ENCODE data around the gene STAC2.
A peak's percentile ranks its signal among the peaks of the same experiment; 100 is the strongest.

DNA sequence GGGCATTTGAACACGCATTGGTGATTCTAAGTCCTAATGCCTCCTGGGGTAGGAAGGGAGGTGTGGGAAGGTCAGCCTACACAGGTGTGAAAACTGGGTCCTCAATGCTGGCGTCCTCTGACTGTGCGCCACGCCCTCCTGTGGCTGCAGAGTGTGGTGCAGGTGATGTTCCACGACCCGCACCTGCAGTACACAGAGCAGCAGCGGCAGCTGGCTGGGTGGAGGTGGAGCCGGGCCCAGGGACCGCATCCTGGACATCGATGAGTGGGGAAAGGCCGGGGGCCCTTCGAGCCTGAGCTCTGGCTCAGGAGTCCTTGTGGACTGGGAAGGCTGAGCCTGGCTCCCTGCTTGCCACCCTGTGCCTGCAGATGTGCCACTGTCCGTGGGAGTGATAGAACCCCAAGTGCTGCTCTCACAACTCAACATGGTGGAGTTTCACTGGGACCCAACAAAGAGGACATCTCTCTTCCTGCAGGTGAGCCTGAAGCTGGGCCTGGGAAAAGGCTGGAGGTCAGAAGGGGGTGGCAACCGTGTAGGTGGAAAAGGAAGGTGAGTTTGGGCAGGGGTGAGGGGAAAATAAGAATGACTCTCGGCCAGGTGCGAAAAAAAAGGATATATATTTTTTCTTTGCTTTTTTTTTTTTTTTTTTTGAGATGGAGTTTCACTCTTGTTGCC is 14.0 kb upstream of the STAC2 start:
- TF ChIP-seq, protein P1, sequence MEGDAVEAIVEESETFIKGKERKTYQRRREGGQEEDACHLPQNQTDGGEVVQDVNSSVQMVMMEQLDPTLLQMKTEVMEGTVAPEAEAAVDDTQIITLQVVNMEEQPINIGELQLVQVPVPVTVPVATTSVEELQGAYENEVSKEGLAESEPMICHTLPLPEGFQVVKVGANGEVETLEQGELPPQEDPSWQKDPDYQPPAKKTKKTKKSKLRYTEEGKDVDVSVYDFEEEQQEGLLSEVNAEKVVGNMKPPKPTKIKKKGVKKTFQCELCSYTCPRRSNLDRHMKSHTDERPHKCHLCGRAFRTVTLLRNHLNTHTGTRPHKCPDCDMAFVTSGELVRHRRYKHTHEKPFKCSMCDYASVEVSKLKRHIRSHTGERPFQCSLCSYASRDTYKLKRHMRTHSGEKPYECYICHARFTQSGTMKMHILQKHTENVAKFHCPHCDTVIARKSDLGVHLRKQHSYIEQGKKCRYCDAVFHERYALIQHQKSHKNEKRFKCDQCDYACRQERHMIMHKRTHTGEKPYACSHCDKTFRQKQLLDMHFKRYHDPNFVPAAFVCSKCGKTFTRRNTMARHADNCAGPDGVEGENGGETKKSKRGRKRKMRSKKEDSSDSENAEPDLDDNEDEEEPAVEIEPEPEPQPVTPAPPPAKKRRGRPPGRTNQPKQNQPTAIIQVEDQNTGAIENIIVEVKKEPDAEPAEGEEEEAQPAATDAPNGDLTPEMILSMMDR (IDR thresholded peaks at IDR 0.05) = peak; percentile 64
- TF ChIP-seq MXI1 (IDR thresholded peaks at IDR 0.05; ENCODE audit: low read depth, low read length) = no peak
- no peak for TF ChIP-seq FOSL2 (IDR thresholded peaks at IDR 0.05; ENCODE audit: borderline replicate concordance, low read depth)
- TF ChIP-seq, protein P2, sequence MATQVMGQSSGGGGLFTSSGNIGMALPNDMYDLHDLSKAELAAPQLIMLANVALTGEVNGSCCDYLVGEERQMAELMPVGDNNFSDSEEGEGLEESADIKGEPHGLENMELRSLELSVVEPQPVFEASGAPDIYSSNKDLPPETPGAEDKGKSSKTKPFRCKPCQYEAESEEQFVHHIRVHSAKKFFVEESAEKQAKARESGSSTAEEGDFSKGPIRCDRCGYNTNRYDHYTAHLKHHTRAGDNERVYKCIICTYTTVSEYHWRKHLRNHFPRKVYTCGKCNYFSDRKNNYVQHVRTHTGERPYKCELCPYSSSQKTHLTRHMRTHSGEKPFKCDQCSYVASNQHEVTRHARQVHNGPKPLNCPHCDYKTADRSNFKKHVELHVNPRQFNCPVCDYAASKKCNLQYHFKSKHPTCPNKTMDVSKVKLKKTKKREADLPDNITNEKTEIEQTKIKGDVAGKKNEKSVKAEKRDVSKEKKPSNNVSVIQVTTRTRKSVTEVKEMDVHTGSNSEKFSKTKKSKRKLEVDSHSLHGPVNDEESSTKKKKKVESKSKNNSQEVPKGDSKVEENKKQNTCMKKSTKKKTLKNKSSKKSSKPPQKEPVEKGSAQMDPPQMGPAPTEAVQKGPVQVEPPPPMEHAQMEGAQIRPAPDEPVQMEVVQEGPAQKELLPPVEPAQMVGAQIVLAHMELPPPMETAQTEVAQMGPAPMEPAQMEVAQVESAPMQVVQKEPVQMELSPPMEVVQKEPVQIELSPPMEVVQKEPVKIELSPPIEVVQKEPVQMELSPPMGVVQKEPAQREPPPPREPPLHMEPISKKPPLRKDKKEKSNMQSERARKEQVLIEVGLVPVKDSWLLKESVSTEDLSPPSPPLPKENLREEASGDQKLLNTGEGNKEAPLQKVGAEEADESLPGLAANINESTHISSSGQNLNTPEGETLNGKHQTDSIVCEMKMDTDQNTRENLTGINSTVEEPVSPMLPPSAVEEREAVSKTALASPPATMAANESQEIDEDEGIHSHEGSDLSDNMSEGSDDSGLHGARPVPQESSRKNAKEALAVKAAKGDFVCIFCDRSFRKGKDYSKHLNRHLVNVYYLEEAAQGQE (IDR thresholded peaks at IDR 0.05; ENCODE audit: low read depth, low read length) = no peak
- no peak for TF ChIP-seq MEF2A (IDR thresholded peaks at IDR 0.05; ENCODE audit: borderline replicate concordance, low read depth)
- no peak for TF ChIP-seq EZH2phosphoT487 (IDR thresholded peaks at IDR 0.05; ENCODE audit: borderline replicate concordance, low read depth)
- peak; percentile 47 for TF ChIP-seq RAD21 (IDR thresholded peaks at IDR 0.05; ENCODE audit: low read length)
- TF ChIP-seq, protein P3, sequence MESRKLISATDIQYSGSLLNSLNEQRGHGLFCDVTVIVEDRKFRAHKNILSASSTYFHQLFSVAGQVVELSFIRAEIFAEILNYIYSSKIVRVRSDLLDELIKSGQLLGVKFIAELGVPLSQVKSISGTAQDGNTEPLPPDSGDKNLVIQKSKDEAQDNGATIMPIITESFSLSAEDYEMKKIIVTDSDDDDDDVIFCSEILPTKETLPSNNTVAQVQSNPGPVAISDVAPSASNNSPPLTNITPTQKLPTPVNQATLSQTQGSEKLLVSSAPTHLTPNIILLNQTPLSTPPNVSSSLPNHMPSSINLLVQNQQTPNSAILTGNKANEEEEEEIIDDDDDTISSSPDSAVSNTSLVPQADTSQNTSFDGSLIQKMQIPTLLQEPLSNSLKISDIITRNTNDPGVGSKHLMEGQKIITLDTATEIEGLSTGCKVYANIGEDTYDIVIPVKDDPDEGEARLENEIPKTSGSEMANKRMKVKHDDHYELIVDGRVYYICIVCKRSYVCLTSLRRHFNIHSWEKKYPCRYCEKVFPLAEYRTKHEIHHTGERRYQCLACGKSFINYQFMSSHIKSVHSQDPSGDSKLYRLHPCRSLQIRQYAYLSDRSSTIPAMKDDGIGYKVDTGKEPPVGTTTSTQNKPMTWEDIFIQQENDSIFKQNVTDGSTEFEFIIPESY (IDR thresholded peaks at IDR 0.05; ENCODE audit: borderline replicate concordance, low read depth) = no peak
- TF ChIP-seq, protein P4, sequence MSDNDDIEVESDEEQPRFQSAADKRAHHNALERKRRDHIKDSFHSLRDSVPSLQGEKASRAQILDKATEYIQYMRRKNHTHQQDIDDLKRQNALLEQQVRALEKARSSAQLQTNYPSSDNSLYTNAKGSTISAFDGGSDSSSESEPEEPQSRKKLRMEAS (IDR thresholded peaks at IDR 0.05; ENCODE audit: low read depth) = no peak
- no peak for TF ChIP-seq FOXM1 (IDR thresholded peaks at IDR 0.05; ENCODE audit: low read depth)

All from SK-N-SH (cell line).